Activated T-helper 17 cell treated with anti-CD3 and anti-CD28 coated beads, Interleukin-2, amount 50 U/mL, for 72 hours (primary cell): Measurements from ENCODE around the gene SYCE3. TPM values are rescaled to one million over a fixed set of nuclear protein-coding genes. Genes with fewer than 3 reads are reported as not detected.
A peak's percentile ranks its signal among the peaks of the same experiment; 100 is the strongest.
"Not testable (repeated sequence)": the region's sequence is repeated elsewhere in the genome, so short reads cannot be mapped to it uniquely, and the experiment has no call there.

Experiments
- ATAC-seq: fragments of 150-1000 bp; cut with Tn5 transposase; replicated peaks from 2 replicates; pipeline ENCODE4 v1.10.0; 2021; ENCODE audit warnings: mild to moderate bottlenecking, moderate library complexity
- H3K27ac Mint-ChIP-seq: one replicate; pipeline ENCODE4 v1.8.0; 2022; ENCODE audit warnings: mixed read lengths
- H3K27me3 Mint-ChIP-seq: one replicate; pipeline ENCODE4 v1.8.0; 2022; ENCODE audit warnings: mixed read lengths
- H3K36me3 Mint-ChIP-seq: one replicate; pipeline ENCODE4 v1.8.0; 2022; ENCODE audit warnings: low read depth, mild to moderate bottlenecking, mixed read lengths
- H3K4me1 Mint-ChIP-seq: one replicate; pipeline ENCODE4 v1.8.0; 2022; ENCODE audit warnings: mixed read lengths
- H3K4me3 Mint-ChIP-seq: one replicate; pipeline ENCODE4 v1.8.0; 2022; ENCODE audit warnings: mild to moderate bottlenecking, mixed read lengths
- H3K9me3 Mint-ChIP-seq: one replicate; pipeline ENCODE4 v1.8.0; 2022; ENCODE audit warnings: mixed read lengths
- total RNA-seq, 2 donors: library from RNA; stranded (reverse); gene quantifications; one replicate each; pipeline ENCODE4 v1.2.3, GENCODE V29; 2022

The SYCE3 gene
- total RNA-seq, 2 donors from 2014 or later: 0.65 to 2.3 TPM

DNA sequence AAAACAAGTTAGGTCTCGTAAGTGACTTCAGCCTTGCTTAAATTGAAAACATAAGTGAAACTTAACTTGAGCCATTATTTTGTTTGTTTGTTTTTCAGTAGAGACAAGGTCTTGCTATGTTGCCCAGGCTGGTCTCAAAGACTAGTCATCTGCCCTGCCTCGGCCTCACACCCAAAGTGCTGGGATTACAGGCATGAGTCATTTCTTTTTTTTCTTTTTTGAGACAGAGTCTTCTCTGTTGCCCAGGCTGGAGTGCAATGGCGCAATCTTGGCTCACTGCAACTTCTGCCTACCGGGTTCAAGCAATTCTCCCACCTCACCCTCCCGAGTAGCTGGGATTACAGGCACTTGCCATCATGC is 21.1 kb downstream of the SYCE3 start:
- H3K27me3 Mint-ChIP-seq, H3K9me3 Mint-ChIP-seq: not testable (repeated sequence)
- peak overlapping the region; percentile 89 for H3K27ac Mint-ChIP-seq
- peak; percentile 51 for ATAC-seq
- H3K36me3 Mint-ChIP-seq: peaks cover 18% of the 10 kb centered on the region
- peaks cover 42% of the 10 kb centered on the region for H3K4me1 Mint-ChIP-seq
- peak overlapping the region; percentile 64 for H3K4me3 Mint-ChIP-seq

DNA sequence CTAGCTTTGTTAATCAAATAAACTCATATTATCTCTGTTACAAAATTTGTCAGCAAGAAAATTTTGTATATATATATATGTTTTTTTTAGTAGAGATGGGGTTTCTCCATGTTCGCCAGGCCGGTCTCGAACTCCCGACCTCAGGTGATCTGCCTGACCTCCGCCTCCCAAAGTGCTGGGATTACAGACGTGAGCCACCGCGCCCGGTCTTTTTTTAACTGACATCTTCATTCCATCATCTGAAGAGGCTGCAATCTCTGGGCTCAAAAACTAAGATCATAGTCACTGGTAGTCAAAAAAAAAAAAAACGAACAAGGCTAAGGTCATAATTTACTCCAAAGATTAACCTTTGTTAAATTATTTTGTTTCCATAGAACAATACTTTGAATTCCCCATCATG is 22.3 kb downstream of the SYCE3 start:
- peaks cover 18% of the 10 kb centered on the region for H3K36me3 Mint-ChIP-seq
- no peaks in the 10 kb centered on the region for H3K9me3 Mint-ChIP-seq
- H3K27me3 Mint-ChIP-seq: no peaks in the 10 kb centered on the region
- H3K27ac Mint-ChIP-seq: peak overlapping the region; percentile 89
- H3K4me3 Mint-ChIP-seq: peak overlapping the region; percentile 64
- peaks cover 38% of the 10 kb centered on the region for H3K4me1 Mint-ChIP-seq
- ATAC-seq: no peak

DNA sequence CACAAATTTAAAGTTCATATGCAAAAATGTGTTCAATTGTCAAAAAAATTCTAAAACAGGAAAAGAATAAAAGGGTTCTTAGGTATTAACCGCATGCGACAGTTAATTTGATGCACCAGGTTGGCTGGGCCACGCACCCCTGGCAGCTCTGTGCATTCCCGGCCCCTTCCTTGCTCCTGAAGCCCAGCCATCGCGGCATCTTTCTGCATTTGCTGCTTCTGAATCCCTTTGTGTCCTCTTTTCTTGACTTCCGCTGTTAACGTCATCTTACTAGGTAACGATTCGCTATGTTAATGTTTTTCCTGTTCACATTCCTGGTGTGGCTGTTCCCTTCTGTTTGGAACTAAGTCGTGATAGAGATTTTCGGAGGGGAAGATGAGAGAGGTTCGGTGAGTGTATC is 25.0 kb downstream of the SYCE3 start:
- H3K27ac Mint-ChIP-seq: peak overlapping the region; percentile 89
- peaks cover 39% of the 10 kb centered on the region for H3K4me1 Mint-ChIP-seq
- ATAC-seq: no peak
- H3K27me3 Mint-ChIP-seq: no peaks in the 10 kb centered on the region
- peaks cover 25% of the 10 kb centered on the region for H3K36me3 Mint-ChIP-seq
- no peaks in the 10 kb centered on the region for H3K9me3 Mint-ChIP-seq
- H3K4me3 Mint-ChIP-seq: peak overlapping the region; percentile 64

DNA sequence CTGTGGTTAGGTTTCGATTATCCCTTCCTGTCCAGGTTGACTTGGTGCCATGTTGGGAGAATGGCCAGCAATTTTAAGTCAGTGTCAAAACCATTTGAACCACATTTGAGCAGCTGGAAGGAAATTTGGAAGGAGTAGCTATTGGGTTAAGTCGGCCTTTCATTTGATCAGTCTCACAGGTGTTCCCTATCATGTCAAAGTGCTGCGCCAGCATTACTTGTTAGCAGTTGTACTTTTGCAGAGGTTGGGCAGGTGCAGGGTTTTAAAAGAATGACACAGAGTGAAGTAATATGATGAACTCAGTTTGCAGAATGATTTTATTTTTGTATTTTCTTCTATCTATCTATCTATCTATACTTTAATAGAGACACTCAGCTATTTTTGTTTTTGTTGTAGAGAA is 26.5 kb downstream of the SYCE3 start:
- Mint-ChIP-seq H3K36me3 (peaks cover 23% of the 10 kb centered on the region), H3K9me3 (no peaks in the 10 kb centered on the region), H3K27ac (peak overlapping the region; percentile 52), H3K4me1 (peaks cover 33% of the 10 kb centered on the region), H3K27me3 (no peaks in the 10 kb centered on the region), H3K4me3 (no peak overlapping the region)
- no peak for ATAC-seq

DNA sequence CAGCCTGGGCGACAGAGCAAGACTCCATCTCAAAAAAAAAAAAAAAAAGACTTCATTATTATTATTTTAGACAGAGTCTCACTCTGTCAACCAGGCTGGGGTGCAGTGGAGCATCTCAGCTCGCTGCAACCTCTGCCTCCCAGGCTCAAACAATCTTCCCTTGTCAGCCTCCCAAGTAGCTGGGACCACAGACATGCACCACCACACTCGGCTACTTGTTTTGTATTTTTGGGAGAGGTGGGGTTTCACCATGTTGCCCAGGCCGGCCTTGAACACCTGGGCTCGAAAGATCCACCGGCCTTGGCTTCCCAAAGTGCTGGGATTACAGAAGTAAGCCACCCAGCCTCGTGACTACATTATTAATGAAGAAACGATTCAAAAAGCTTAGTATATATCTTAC is 27.6 kb downstream of the SYCE3 start:
- peaks cover 23% of the 10 kb centered on the region for H3K4me1 Mint-ChIP-seq
- H3K27me3 Mint-ChIP-seq: no peaks in the 10 kb centered on the region
- H3K4me3 Mint-ChIP-seq: no peak overlapping the region
- no peak for ATAC-seq
- no peaks in the 10 kb centered on the region for H3K9me3 Mint-ChIP-seq
- no peak overlapping the region for H3K27ac Mint-ChIP-seq
- H3K36me3 Mint-ChIP-seq: peaks cover 28% of the 10 kb centered on the region

DNA sequence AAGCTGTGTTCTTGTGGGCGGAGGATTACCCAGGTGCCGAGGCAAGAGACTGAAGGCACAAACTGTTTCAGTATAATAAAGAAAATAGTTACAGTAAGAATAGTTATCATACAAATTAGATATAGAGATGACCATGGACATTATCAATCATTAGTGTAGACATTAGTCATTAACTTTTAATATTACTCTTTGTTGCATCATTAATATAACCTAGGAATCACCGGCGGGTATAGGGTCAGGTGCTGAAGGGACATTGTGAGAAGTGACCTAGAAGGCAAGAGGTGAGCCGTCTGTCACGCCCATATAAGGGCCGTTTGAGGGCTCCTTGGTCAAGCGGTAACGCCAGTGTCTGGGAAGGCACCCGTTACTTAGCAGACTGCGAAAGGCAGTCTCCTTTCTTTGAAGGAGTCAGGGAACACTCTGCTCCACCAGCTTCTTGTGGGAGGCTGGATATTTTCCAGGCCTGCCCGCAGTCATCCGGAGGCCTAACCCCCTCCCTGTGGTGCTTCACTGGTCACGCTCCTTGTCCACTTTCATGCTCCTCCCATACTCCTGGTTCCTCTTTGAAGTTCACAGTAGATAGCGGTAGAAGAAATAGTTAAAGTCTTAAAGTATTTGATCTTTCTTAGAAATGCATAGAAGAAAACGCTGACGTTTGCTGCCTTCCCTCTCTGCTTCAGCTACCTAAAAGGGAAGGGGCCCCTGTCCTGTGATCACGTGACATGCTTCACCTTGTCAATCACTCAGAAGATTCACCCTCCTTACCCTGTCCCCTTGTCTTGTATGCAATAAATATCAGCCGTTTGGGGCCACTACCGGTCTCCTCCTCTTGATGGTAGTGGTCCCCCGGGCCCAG is 28.6 kb downstream of the SYCE3 start:
- H3K27ac Mint-ChIP-seq: peak overlapping the region; percentile 98
- H3K4me3 Mint-ChIP-seq: peak overlapping the region; percentile 90
- H3K36me3 Mint-ChIP-seq: peaks cover 23% of the 10 kb centered on the region
- peaks cover 20% of the 10 kb centered on the region for H3K4me1 Mint-ChIP-seq
- not testable (repeated sequence) for ATAC-seq, H3K27me3 Mint-ChIP-seq, H3K9me3 Mint-ChIP-seq

DNA sequence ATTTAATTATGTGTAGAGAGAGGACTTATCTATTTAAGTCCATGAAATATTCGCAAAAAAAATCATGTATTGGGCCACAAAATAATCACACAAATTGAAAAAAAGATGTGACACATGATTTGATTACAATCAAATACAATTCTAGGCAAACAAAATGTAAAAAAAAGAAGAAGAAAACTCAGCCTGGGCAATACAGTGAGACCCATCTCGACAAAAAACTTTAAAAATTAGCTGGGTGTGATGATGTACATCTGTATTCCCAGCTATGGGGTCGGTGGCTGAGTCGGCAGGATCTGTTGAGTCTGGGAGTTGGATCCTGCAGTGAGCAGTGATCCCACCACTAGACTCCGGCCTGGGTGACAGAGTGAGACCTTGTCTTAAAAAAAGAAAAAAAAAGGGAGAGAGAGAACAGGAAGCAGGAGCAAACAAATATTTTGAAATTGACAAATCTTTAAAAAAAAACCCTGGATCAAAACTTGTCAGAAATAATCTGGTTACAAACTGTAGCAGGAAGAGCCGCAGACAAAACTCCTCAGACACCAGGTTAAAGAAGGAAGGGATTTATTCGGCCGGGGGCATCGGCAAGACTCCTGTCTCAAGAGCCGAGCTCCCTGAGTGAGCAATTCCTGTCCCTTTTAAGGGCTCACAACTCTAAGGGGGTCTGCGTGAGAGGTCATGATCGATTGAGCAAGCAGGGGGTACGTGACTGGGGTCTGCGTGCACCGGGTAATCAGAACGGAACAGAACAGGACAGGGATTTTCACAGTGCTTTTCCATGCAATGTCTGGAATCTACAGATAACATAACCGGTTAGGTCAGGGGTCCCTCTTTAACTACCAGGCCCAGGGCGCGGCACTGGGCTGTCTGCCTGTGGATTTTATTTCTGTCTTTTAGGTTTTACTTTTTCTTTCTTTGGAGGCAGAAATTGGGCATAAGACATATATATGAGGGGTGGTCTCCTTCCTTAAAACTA is 29.6 kb downstream of the SYCE3 start:
- ATAC-seq: no peak
- Mint-ChIP-seq H3K27ac (peak overlapping the region; percentile 98), H3K9me3 (no peaks in the 10 kb centered on the region), H3K4me3 (peak overlapping the region; percentile 90), H3K4me1 (peaks cover 15% of the 10 kb centered on the region), H3K36me3 (peaks cover 33% of the 10 kb centered on the region), H3K27me3 (no peaks in the 10 kb centered on the region)

DNA sequence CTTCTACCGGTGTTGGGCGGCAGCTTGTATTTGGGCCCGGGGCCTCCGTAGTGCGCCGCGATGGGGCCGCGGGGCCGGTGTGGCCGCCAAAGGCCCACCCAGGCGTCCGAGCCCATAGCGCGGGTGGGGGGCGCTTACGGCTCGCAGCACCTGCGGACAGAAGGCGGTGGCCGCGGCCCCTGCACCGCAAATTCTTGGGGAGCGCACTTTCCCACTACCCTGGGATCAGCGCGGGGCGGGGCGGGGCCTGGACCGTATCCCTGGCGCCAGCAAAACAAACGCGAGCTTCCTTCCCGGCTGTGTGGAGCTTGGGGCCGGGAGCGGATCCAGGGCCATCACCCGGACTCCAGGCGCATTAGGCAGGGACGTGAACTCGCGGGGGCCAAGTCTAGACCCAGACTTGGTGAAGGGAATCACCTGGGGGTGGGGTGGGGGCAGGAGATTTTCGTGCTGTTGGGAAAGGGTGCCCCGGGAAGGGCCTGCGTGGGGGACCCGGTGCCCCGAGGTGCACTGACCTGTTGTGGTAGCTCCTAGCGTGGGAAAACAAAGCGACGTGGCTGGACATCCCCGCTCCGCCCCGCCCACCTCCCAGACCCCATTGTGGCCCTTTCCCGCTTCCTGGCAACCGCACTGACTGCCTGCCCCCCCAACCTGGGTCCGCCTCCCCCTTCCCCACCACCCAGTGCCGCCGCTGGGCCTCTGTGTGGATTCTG is 30.6 kb downstream of the SYCE3 start:
- peak; percentile 12 for ATAC-seq
- no peaks in the 10 kb centered on the region for H3K9me3 Mint-ChIP-seq
- peak overlapping the region; percentile 90 for H3K4me3 Mint-ChIP-seq
- peaks cover 10% of the 10 kb centered on the region for H3K4me1 Mint-ChIP-seq
- H3K27me3 Mint-ChIP-seq: no peaks in the 10 kb centered on the region
- H3K27ac Mint-ChIP-seq: peak overlapping the region; percentile 98
- H3K36me3 Mint-ChIP-seq: peaks cover 43% of the 10 kb centered on the region

DNA sequence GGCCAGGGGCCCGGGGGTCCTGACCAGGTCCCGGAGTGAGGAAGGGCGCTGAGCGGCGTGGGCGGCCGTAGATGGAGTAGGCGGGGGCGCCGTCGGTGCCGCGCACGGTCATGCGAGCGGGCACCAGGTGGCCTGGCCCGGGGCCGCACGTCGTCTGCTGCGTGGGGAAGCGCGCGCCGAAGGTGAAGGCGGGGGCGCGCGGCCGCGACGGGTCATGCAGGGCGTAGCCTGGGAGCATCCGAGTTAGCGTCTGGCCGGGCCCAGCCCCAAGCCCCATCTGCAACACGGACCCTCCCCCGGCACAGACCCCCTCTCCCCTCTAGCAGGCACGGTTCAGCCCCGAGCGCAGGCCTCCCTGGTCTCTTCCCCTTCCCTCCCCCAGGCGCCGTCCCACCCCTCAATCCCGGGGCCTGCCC is 31.2 kb downstream of the SYCE3 start:
- peak overlapping the region; percentile 90 for H3K4me3 Mint-ChIP-seq
- H3K4me1 Mint-ChIP-seq: peaks cover 10% of the 10 kb centered on the region
- H3K36me3 Mint-ChIP-seq: peaks cover 48% of the 10 kb centered on the region
- H3K9me3 Mint-ChIP-seq: no peaks in the 10 kb centered on the region
- peak; percentile 67 for ATAC-seq
- no peaks in the 10 kb centered on the region for H3K27me3 Mint-ChIP-seq
- H3K27ac Mint-ChIP-seq: peak overlapping the region; percentile 98

DNA sequence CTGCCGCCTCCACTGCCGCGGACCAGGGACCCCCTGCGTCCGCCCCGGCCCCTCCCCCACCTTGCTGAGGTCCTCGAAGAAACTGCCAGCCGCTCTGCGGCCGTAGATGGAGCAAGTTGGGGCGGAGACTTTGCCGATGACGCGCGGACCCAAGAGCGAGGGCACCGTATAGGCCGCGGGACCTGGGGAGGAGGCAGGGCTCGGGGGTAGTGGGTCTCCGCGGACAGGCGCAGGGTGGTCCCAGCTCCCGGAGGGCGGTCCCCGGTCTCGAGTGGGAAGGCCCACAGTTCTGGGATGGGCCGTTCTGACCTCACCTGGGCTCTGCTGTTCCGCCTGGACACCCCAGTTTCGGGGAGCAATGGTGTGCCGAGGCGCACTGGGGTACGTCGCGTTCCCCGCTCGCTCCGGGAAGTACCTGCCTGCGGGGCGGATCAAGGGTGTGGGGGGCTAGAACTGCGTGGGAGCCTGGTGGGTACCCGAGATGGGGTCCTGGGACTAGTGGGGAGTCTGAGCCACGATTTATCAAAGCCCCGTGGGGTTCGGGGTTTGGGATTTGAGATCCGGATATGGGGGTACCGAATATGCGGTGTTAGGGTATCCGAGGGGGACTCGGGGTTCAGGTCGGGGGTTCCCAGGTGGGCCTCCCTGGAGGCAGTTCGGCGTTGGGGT is 31.7 kb downstream of the SYCE3 start:
- Mint-ChIP-seq H3K9me3 (no peaks in the 10 kb centered on the region), H3K27ac (peak overlapping the region; percentile 98), H3K4me1 (peaks cover 10% of the 10 kb centered on the region), H3K27me3 (no peaks in the 10 kb centered on the region), H3K36me3 (peaks cover 50% of the 10 kb centered on the region), H3K4me3 (peak overlapping the region; percentile 90)
- ATAC-seq: peak; percentile 56

DNA sequence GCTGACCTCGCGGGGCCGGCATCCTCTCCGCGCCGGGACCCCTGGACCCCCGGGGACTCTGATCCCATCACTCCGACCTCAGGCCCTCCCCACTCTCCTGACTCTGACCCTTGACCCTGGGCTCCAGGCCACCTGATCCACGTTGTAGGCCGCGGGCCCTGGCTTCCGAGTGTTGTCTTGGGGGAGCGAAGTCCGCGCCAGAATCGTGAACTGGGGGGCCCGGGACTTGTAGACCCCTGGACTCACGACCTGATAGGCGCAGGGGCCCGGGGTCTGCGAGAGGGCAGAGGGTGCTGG is 32.2 kb downstream of the SYCE3 start:
- H3K36me3 Mint-ChIP-seq: peaks cover 50% of the 10 kb centered on the region
- no peaks in the 10 kb centered on the region for H3K27me3 Mint-ChIP-seq
- peaks cover 10% of the 10 kb centered on the region for H3K4me1 Mint-ChIP-seq
- H3K27ac Mint-ChIP-seq: peak overlapping the region; percentile 98
- peak; percentile 11 for ATAC-seq
- no peaks in the 10 kb centered on the region for H3K9me3 Mint-ChIP-seq
- peak overlapping the region; percentile 90 for H3K4me3 Mint-ChIP-seq

DNA sequence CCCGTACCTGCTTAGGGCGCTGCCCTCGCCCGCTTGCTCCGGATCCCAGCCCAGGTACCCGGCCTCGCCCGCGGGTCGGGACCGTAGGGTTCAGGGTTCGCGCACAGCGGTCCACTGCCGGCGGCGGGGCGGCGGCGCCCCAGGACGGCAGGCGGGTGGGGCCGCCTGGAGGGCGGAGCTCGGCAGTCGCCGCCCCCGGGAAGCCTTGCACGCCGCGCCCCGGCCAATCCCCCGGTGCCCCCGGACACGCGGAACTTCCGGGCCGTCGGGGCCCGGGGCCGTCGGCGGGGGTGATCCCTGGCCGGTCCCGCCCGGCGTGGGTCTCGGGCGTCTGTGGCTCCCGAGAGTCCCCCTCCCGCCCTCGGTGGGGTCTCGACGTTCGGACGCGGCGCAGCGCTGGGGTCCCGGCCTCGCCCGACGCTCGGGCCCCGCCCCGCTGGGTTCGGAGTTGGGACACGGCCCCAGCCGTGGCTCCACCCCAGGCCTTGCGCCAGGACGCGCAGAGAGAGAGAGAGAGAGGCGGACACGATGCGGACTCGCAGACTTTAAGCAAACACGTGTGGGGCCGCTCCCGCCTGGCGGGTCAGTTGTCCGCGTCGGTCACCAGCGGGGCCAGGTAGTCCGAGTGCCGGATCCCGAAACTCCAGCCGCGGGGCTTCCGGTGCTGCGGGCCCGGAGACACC is 32.7 kb downstream of the SYCE3 start, which contains the start of gene TYMP:
Gene TYMP, minus strand, starts transcription at position 116 of the 683 bp plus-strand sequence. CDS start 303 bp downstream, outside the sequence.
- Mint-ChIP-seq H3K9me3 (no peaks in the 10 kb centered on the region), H3K4me1 (peaks cover 10% of the 10 kb centered on the region), H3K36me3 (peaks cover 55% of the 10 kb centered on the region), H3K27ac (peak within 1 kb of the TSS; percentile 98), H3K27me3 (no peaks in the 10 kb centered on the region), H3K4me3 (peak within 1 kb of the TSS; percentile 90)
- peak; percentile 43 for ATAC-seq

DNA sequence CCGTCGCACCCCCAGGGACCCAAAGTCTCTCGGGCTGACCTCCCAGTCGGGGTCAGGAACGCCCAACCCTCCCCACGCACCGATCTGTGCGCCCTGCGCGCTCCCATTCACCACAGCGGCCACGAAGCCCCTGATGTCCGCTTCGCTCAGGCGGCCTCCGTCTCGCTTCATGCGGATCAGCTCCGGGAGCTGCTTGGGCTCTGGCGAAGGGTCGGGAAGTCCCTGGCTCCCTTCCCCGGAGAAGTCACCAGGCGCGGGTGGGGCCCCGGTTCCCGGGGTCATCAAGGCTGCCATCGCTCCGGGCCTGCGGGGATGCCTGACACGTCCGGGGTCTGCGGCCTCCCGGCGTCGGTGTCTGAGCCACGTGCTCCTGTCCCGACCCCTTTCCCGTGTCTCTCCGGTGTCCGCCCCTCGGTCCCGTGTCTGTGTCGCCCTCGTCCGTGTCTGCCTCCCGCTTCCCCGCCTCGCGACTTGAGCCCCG is 33.3 kb downstream of the SYCE3 start:
- Mint-ChIP-seq H3K4me1 (peaks cover 14% of the 10 kb centered on the region), H3K4me3 (peak overlapping the region; percentile 90)

More for the DNA sequence above, 33.3 kb downstream of the SYCE3 start:
- ATAC-seq: no peak
- H3K27ac Mint-ChIP-seq: no peak overlapping the region
- peaks cover 60% of the 10 kb centered on the region for H3K36me3 Mint-ChIP-seq
- no peaks in the 10 kb centered on the region for H3K9me3 Mint-ChIP-seq
- H3K27me3 Mint-ChIP-seq: no peaks in the 10 kb centered on the region
